Measurements from ENCODE around the gene E2F2. TPM values are rescaled to one million over a fixed set of nuclear protein-coding genes. Genes with fewer than 3 reads are reported as not detected.
"Not testable (repeated sequence)": the region's sequence is repeated elsewhere in the genome, so short reads cannot be mapped to it uniquely, and the experiment has no call there.

Gene E2F2
- total RNA-seq, 4 donors from 2014 or later, result 4.5 to 12.9 (median 8.4) TPM

GRCh38 chr1:23543707-23544443, 12.8 kb upstream of the E2F2 start:
- H3K27me3 ChIP-seq, result no peaks in the 10 kb centered on the region
- no peaks in the 10 kb centered on the region for H3K9me3 ChIP-seq
- WGBS, result 54% methylated on average over 8 of the region's 8 CpGs
- H3K4me3 ChIP-seq, result no peak overlapping the region
- peaks cover 14% of the 10 kb centered on the region for H3K4me1 ChIP-seq
- TF ChIP-seq EP300 (IDR thresholded peaks at IDR 0.05), result no peak
- no peak for DNase-seq (ENCODE audit: low spot score in 2 of 2)
- H3K36me3 ChIP-seq, result no peaks in the 10 kb centered on the region
- H3K27ac ChIP-seq, result no peak overlapping the region

- not testable (repeated sequence) for H3K4me1 ChIP-seq; DNase-seq (ENCODE audit: low spot score in 2 of 2); H3K27me3 ChIP-seq; H3K4me3 ChIP-seq; H3K27ac ChIP-seq; H3K9me3 ChIP-seq; H3K36me3 ChIP-seq
- WGBS, result 88% methylated on average over 5 of the region's 5 CpGs
Measured at GRCh38 chr1:23542940-23543339, 11.9 kb upstream of the E2F2 start.

GRCh38 chr1:23539698-23540266, 8.7 kb upstream of the E2F2 start:
- Histone ChIP-seq H3K27me3 (no peaks in the 10 kb centered on the region), H3K4me1 (peaks cover 10% of the 10 kb centered on the region), H3K9me3 (no peaks in the 10 kb centered on the region), H3K36me3 (no peaks in the 10 kb centered on the region), H3K27ac (no peak overlapping the region), H3K4me3 (no peak overlapping the region)
- TF ChIP-seq POLR2AphosphoS5 (IDR thresholded peaks at IDR 0.05) (peak in 1 of 3 donors; percentile 3), POLR2A (IDR thresholded peaks at IDR 0.05) (no peak), CTCF (IDR thresholded peaks at IDR 0.05) (peak; percentile 82 to 91)
- peak; percentile 92 to 94 for DNase-seq (ENCODE audit: low spot score in 2 of 2)
- 3% methylated on average over 16 of the region's 16 CpGs for WGBS

GRCh38 chr1:23537296-23537973, 6.4 kb upstream of the E2F2 start:
- WGBS, result 70% methylated on average over 9 of the region's 9 CpGs
- TF ChIP-seq POLR2AphosphoS5 (IDR thresholded peaks at IDR 0.05) (no peak), POLR2A (IDR thresholded peaks at IDR 0.05) (no peak), EP300 (IDR thresholded peaks at IDR 0.05) (no peak), CTCF (IDR thresholded peaks at IDR 0.05) (no peak)
- no peak for DNase-seq (ENCODE audit: low spot score in 2 of 2)
- Histone ChIP-seq H3K9me3 (no peaks in the 10 kb centered on the region), H3K4me3 (no peak overlapping the region), H3K36me3 (no peaks in the 10 kb centered on the region), H3K27ac (no peak overlapping the region), H3K4me1 (peaks cover 31% of the 10 kb centered on the region), H3K27me3 (no peaks in the 10 kb centered on the region)

- peaks cover 61% of the 10 kb centered on the region for H3K4me1 ChIP-seq
Measured at GRCh38 chr1:23533246-23534023, 2.4 kb upstream of the E2F2 start.

More at GRCh38 chr1:23533246-23534023, 2.4 kb upstream of the E2F2 start:
- Histone ChIP-seq H3K27ac (peak overlapping the region; percentile 67), H3K4me3 (no peak overlapping the region), H3K9me3 (no peaks in the 10 kb centered on the region), H3K27me3 (peaks cover 4% of the 10 kb centered on the region), H3K36me3 (no peaks in the 10 kb centered on the region)
- TF ChIP-seq POLR2A (IDR thresholded peaks at IDR 0.05) (no peak), CTCF (IDR thresholded peaks at IDR 0.05) (no peak), POLR2AphosphoS5 (IDR thresholded peaks at IDR 0.05) (no peak), EP300 (IDR thresholded peaks at IDR 0.05) (no peak)
- DNase-seq (ENCODE audit: low spot score in 2 of 2), result no peak
- WGBS, result 67% methylated on average over 6 of the region's 6 CpGs
